Hepatocyte (in vitro differentiated cells): ENCODE measurements around the gene WASF2.

Source experiments
- CTCF ChIP-seq: fragments of 200-600 bp; sonication (generic); IDR thresholded peaks from 2 replicates; pipeline ENCODE4 v1.5.1; 2016; ENCODE audit warnings: antibody characterized with exemption, mild to moderate bottlenecking; ENCODE audit not compliant: poor library complexity
- EZH2 ChIP-seq: fragments of 200-600 bp; sonication (generic); IDR thresholded peaks from 2 replicates; pipeline ENCODE4 v1.6.1; 2016; ENCODE audit warnings: antibody characterized with exemption, mild to moderate bottlenecking, borderline replicate concordance
- EZH2phosphoT487 ChIP-seq: fragments of 200-600 bp; sonication (generic); IDR thresholded peaks from one replicate; pipeline ENCODE4 v1.6.1; 2018; ENCODE audit warnings: antibody characterized with exemption, mild to moderate bottlenecking, low read depth, moderate library complexity; ENCODE audit not compliant: unreplicated experiment, severe bottlenecking

- TF ChIP-seq CTCF (no peak), EZH2 (no peak), EZH2phosphoT487 (no peak)
These were observed 66.3 kb downstream of the WASF2 start for GRCh38 chr1:27423709-27424108.
